OCI-LY1 (cell line): ENCODE measurements around the gene BEND2.

Experiments
- H2AFZ ChIP-seq: fragments of 200-600 bp; sonication (generic), shearing (Covaris generic); 2 replicates; pipeline ENCODE4 v1.6.0; 2014; ENCODE audit warnings: antibody characterized with exemption, mild to moderate bottlenecking, low read length
- H3F3A ChIP-seq: fragments of 200-600 bp; sonication (generic), shearing (Covaris generic); 2 replicates; pipeline ENCODE4 v1.6.0; 2014; ENCODE audit warnings: mild to moderate bottlenecking, antibody characterized with exemption, low read length, moderate library complexity; ENCODE audit not compliant: insufficient read depth
- H3K27ac ChIP-seq: fragments of 200-600 bp; sonication (generic); 2 replicates; pipeline ENCODE4 v1.5.1; 2014; ENCODE audit warnings: low read length, mixed run types, mild to moderate bottlenecking, low read depth; ENCODE audit not compliant: poor library complexity, severe bottlenecking
- H3K27me3 ChIP-seq: fragments of 200-600 bp; sonication (generic); 2 replicates; pipeline ENCODE4 v1.6.0; 2014; ENCODE audit warnings: antibody characterized with exemption, mild to moderate bottlenecking, low read length, moderate library complexity; ENCODE audit not compliant: insufficient read depth
- H3K36me3 ChIP-seq: fragments of 200-600 bp; sonication (generic); 2 replicates; pipeline ENCODE4 v1.6.1; 2014; ENCODE audit warnings: mild to moderate bottlenecking, antibody characterized with exemption, low read length, moderate library complexity, mixed read lengths; ENCODE audit not compliant: insufficient read depth
- H3K4me1 ChIP-seq: fragments of 200-600 bp; sonication (generic); 2 replicates; pipeline ENCODE4 v1.5.1; 2014; ENCODE audit warnings: mild to moderate bottlenecking, low read length, moderate library complexity; ENCODE audit not compliant: insufficient read depth, severe bottlenecking
- H3K4me2 ChIP-seq: fragments of 200-600 bp; sonication (generic), shearing (Covaris generic); 2 replicates; pipeline ENCODE4 v1.6.1; 2014; ENCODE audit warnings: low read length
- H3K4me3 ChIP-seq: fragments of 200-600 bp; sonication (generic); 2 replicates; pipeline ENCODE4 v1.5.1; 2014; ENCODE audit warnings: low read length, low read depth, mild to moderate bottlenecking, mixed read lengths; ENCODE audit not compliant: poor library complexity, severe bottlenecking
- H3K79me2 ChIP-seq: fragments of 200-600 bp; shearing (Covaris generic); 2 replicates; pipeline ENCODE4 v1.6.1; 2016; ENCODE audit warnings: mixed run types, low read length, mixed read lengths; ENCODE audit not compliant: insufficient read depth
- H3K9ac ChIP-seq: fragments of 200-600 bp; sonication (generic), shearing (Covaris generic); 2 replicates; pipeline ENCODE4 v1.6.1; 2014; ENCODE audit warnings: mild to moderate bottlenecking, low read length, mixed read lengths
- H3K9me2 ChIP-seq: fragments of 200-600 bp; sonication (generic), shearing (Covaris generic); 2 replicates; pipeline ENCODE4 v1.6.1; 2014; ENCODE audit warnings: low read depth, mild to moderate bottlenecking, low read length, mixed read lengths
- H3K9me3 ChIP-seq: fragments of 200-600 bp; shearing (Covaris generic); 2 replicates; pipeline ENCODE4 v1.6.1; 2014; ENCODE audit warnings: low read length, mixed read lengths
- H4K20me1 ChIP-seq: fragments of 200-600 bp; sonication (generic), shearing (Covaris generic); 2 replicates; pipeline ENCODE4 v1.6.0; 2016; ENCODE audit warnings: mild to moderate bottlenecking, low read length; ENCODE audit not compliant: insufficient read depth
- CTCF ChIP-seq: fragments of 200-600 bp; sonication (generic), shearing (Covaris generic); IDR thresholded peaks from 2 replicates; pipeline ENCODE4 v1.5.1; 2017; ENCODE audit warnings: mild to moderate bottlenecking, antibody characterized with exemption, low read length, moderate library complexity, mixed read lengths
- EZH2 ChIP-seq: fragments of 200-600 bp; sonication (generic), shearing (Covaris generic); IDR thresholded peaks from 2 replicates; pipeline ENCODE4 v1.8.0; 2017; ENCODE audit warnings: borderline replicate concordance, mixed run types, mild to moderate bottlenecking, antibody characterized with exemption, low read length, moderate library complexity, mixed read lengths

The BEND2 gene

DNA sequence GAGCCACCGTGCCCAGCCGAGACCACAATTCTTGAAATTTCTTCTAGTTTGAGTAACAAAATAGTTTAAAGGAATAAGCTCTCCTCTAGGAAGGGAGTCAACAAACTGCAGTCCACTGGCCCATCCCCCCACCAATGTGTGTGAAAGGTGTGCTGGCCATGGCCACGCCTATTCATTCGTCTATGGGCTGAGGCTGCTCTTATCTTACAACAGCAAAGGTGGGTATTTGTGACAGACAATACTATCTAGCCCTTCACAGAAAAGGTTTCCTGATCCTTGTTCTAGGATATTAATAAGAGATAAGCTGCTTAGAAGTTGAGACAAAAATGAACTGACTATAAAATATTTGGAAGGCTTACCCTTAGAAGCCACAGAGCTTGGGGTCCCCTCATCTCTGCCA lies 41.2 kb downstream of the BEND2 start:
- no peaks in the 10 kb centered on the region for H3K36me3 ChIP-seq
- no peaks in the 10 kb centered on the region for H3F3A ChIP-seq
- H3K4me3 ChIP-seq = no peak overlapping the region
- H4K20me1 ChIP-seq = no peaks in the 10 kb centered on the region
- H3K9me2 ChIP-seq = no peaks in the 10 kb centered on the region
- no peaks in the 10 kb centered on the region for H3K27me3 ChIP-seq
- no peaks in the 10 kb centered on the region for H3K9me3 ChIP-seq
- H3K4me1 ChIP-seq = no peaks in the 10 kb centered on the region
- no peak overlapping the region for H3K27ac ChIP-seq
- TF ChIP-seq CTCF (no peak), EZH2 (no peak)
- H2AFZ ChIP-seq = no peak overlapping the region
- H3K9ac ChIP-seq = no peak overlapping the region
- H3K79me2 ChIP-seq = no peaks in the 10 kb centered on the region
- H3K4me2 ChIP-seq = no peak overlapping the region

DNA sequence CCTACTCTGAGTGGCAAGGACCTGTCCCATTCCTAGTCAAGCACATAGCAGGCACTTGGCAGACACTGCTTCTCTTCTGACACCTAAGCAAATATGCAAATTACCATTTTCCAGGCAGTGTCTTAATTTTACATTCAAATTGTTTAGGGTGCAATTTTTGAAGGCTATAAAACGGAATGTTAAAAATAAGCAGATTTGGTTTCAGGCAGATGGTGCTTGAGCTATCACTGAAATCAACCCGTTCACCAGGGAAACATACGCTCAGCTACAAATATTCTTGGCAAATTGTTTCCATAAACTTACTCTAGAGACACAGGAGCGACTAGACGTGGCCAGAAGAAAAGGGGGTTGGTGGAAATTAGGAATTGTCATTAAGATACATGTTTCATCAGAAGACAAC lies 45.7 kb downstream of the BEND2 start:
- Histone ChIP-seq H3F3A (no peaks in the 10 kb centered on the region), H3K9me3 (no peaks in the 10 kb centered on the region), H3K27me3 (no peaks in the 10 kb centered on the region), H3K4me1 (no peaks in the 10 kb centered on the region), H2AFZ (no peak overlapping the region), H4K20me1 (no peaks in the 10 kb centered on the region), H3K27ac (no peak overlapping the region), H3K4me3 (no peak overlapping the region), H3K9ac (no peak overlapping the region), H3K9me2 (no peaks in the 10 kb centered on the region), H3K36me3 (no peaks in the 10 kb centered on the region), H3K79me2 (no peaks in the 10 kb centered on the region), H3K4me2 (no peak overlapping the region)
- TF ChIP-seq CTCF = no peak
- TF ChIP-seq EZH2 = no peak

DNA sequence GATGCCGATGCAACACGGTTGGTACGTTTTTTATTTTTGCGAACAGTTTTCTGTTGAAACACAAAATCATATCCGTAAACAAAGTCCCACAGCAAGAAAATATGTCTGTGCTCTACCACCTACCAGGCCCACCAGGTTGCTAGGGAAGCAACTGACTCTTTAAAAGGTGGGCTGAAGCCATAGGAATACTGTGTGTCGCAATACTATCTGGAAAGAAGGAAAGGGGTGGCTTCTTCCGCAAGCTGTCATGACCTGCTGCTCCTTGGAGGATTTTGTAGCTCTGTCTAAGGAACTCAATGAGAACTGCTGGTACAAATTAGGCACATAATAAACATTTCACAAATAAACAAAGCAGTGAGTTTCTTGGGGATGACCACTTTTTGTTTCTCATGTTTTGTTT lies 46.5 kb downstream of the BEND2 start:
- H3F3A ChIP-seq = no peaks in the 10 kb centered on the region
- no peaks in the 10 kb centered on the region for H3K79me2 ChIP-seq
- H3K27ac ChIP-seq = no peak overlapping the region
- H3K27me3 ChIP-seq = no peaks in the 10 kb centered on the region
- no peak overlapping the region for H3K9ac ChIP-seq
- TF ChIP-seq EZH2 = no peak
- no peak for TF ChIP-seq CTCF
- H3K9me2 ChIP-seq = no peaks in the 10 kb centered on the region
- H3K9me3 ChIP-seq = no peaks in the 10 kb centered on the region
- H3K4me1 ChIP-seq = no peaks in the 10 kb centered on the region
- H3K4me3 ChIP-seq = no peak overlapping the region
- H3K36me3 ChIP-seq = no peaks in the 10 kb centered on the region
- no peaks in the 10 kb centered on the region for H4K20me1 ChIP-seq
- no peak overlapping the region for H3K4me2 ChIP-seq
- no peak overlapping the region for H2AFZ ChIP-seq
